IMR-90 (cell line): ENCODE results near the gene NEGR1. TPM values are rescaled to one million over a fixed set of nuclear protein-coding genes. Genes with fewer than 3 reads are reported as not detected.

Experiments used
- ATAC-seq: fragments of 200-7000 bp; cut with Tn5 transposase; 2 replicates; pipeline ENCODE4 v1.9.1; 2020; ENCODE audit warnings: low read depth, mild to moderate bottlenecking, moderate library complexity
- BruUV-seq: library from RNA; stranded (reverse); fragments of 400-500 nt; replicated peaks from 2 replicates; lab custom pipeline; 2021; lab: Mats Ljungman, UMichigan
- CTCF ChIA-PET: fragments of 300-600 bp; formaldehyde crosslinking; extraction: SDS; loops from one replicate; lab custom pipeline; 2021; ENCODE audit warnings: antibody characterized with exemption; lab: Yijun Ruan, JAX
- POLR2A ChIA-PET: fragments of 300-600 bp; sonication (Branson Sonifier 250); formaldehyde crosslinking; loops from one replicate; lab custom pipeline; 2022; ENCODE audit warnings: antibody characterized with exemption; ENCODE audit not compliant: unreplicated experiment; lab: Charles Lee
- DNase-seq: peaks from one replicate; pipeline ENCODE4 v3.0.0; 2013
- H2AFZ ChIP-seq: replicated peaks from 2 replicates; pipeline ENCODE3; 2013; ENCODE audit warnings: low read length, mild to moderate bottlenecking; ENCODE audit not compliant: poor library complexity
- H2AK5ac ChIP-seq: 2 replicates; pipeline ENCODE4 v1.6.1; 2013; ENCODE audit warnings: low read depth, low read length, inconsistent platforms
- H2AK9ac ChIP-seq: replicated peaks from 2 replicates; pipeline ENCODE3; 2013; ENCODE audit warnings: mild to moderate bottlenecking, low read depth, low read length, moderate library complexity; ENCODE audit not compliant: poor library complexity
- H2BK120ac ChIP-seq: 2 replicates; pipeline ENCODE4 v1.6.1; 2013; ENCODE audit warnings: low read depth, low read length, inconsistent platforms
- H2BK15ac ChIP-seq: 3 replicates; pipeline ENCODE4 v1.6.1; 2013; ENCODE audit warnings: low read depth, low read length, inconsistent platforms
- H2BK20ac ChIP-seq: 2 replicates; pipeline ENCODE4 v1.6.1; 2013; ENCODE audit warnings: low read depth, mild to moderate bottlenecking, inconsistent platforms, low read length, moderate library complexity
- H2BK5ac ChIP-seq: 2 replicates; pipeline ENCODE4 v1.6.1; 2013; ENCODE audit warnings: mild to moderate bottlenecking, low read depth, low read length, inconsistent platforms; ENCODE audit not compliant: poor library complexity, severe bottlenecking
- H3K14ac ChIP-seq: replicated peaks from 2 replicates; pipeline ENCODE4 v1.6.1; 2013; ENCODE audit warnings: low read depth, low read length, inconsistent platforms
- H3K18ac ChIP-seq: 2 replicates; pipeline ENCODE4 v1.6.1; 2013; ENCODE audit warnings: low read depth, low read length, control low read depth
- H3K23ac ChIP-seq: 2 replicates; pipeline ENCODE4 v1.6.1; 2013; ENCODE audit warnings: low read depth, low read length, inconsistent platforms
- H3K27ac ChIP-seq: 2 replicates; pipeline ENCODE4 v1.5.1; 2013; ENCODE audit warnings: mild to moderate bottlenecking, control low read depth, low read length; ENCODE audit not compliant: insufficient read depth
- H3K27me3 ChIP-seq: 2 replicates; pipeline ENCODE4 v1.6.1; 2013; ENCODE audit warnings: low read length; ENCODE audit not compliant: control insufficient read depth, insufficient read depth
- H3K36me3 ChIP-seq: 2 replicates; pipeline ENCODE4 v1.6.1; 2013; ENCODE audit warnings: low read length, mixed read lengths; ENCODE audit not compliant: control insufficient read depth, insufficient read depth
- H3K4ac ChIP-seq: 2 replicates; pipeline ENCODE4 v1.6.1; 2013; ENCODE audit warnings: low read depth, low read length, inconsistent platforms
- H3K4me1 ChIP-seq: 2 replicates; pipeline ENCODE4 v1.6.1; 2013; ENCODE audit warnings: low read length, mixed read lengths; ENCODE audit not compliant: control insufficient read depth, insufficient read depth
- H3K4me2 ChIP-seq: 2 replicates; pipeline ENCODE4 v1.6.1; 2013; ENCODE audit warnings: low read depth, mild to moderate bottlenecking, control low read depth, low read length, moderate library complexity
- H3K4me3 ChIP-seq: 2 replicates; pipeline ENCODE4 v1.5.1; 2013; ENCODE audit warnings: low read depth, mild to moderate bottlenecking, control low read depth, low read length, moderate library complexity; ENCODE audit not compliant: insufficient read depth
- H3K56ac ChIP-seq: 2 replicates; pipeline ENCODE4 v1.6.1; 2013; ENCODE audit warnings: low read length, inconsistent platforms; ENCODE audit not compliant: insufficient read depth; ENCODE audit errors: extremely low read depth
- H3K79me1 ChIP-seq, 2 experiments: 2 replicates each; pipeline ENCODE4 v1.6.1; 2013; ENCODE audit warnings: low read length in 2 of 2, inconsistent platforms in 1 of 2, low read depth in 1 of 2
- H3K9ac ChIP-seq: 2 replicates; pipeline ENCODE4 v1.6.1; 2013; ENCODE audit warnings: low read depth, low read length, control low read depth
- H3K9me1 ChIP-seq: 2 replicates; pipeline ENCODE4 v1.6.1; 2013; ENCODE audit warnings: low read length, inconsistent platforms; ENCODE audit not compliant: insufficient read depth
- H3K9me3 ChIP-seq: 2 replicates; pipeline ENCODE4 v1.6.1; 2013; ENCODE audit warnings: low read length; ENCODE audit not compliant: control insufficient read depth, insufficient read depth
- H4K20me1 ChIP-seq: 2 replicates; pipeline ENCODE4 v1.6.1; 2013; ENCODE audit warnings: low read length, inconsistent platforms; ENCODE audit not compliant: insufficient read depth
- H4K5ac ChIP-seq: 2 replicates; pipeline ENCODE4 v1.6.1; 2013; ENCODE audit warnings: mild to moderate bottlenecking, low read depth, low read length, control low read depth
- H4K8ac ChIP-seq, 2 experiments: 2 replicates each; pipeline ENCODE4 v1.6.1; 2013; ENCODE audit warnings: low read depth in 2 of 2, low read length in 2 of 2, control low read depth in 1 of 2, inconsistent platforms in 1 of 2
- H4K91ac ChIP-seq: 2 replicates; pipeline ENCODE4 v1.6.1; 2013; ENCODE audit warnings: low read depth, low read length, inconsistent platforms; ENCODE audit not compliant: insufficient read depth
- MAFK ChIP-seq: IDR thresholded peaks from 2 replicates; pipeline ENCODE4 v1.6.1; 2012; ENCODE audit warnings: low read depth, low read length, improper control_type of control experiment
- RAD21 ChIP-seq: IDR thresholded peaks from 2 replicates; pipeline ENCODE4 v1.6.1; 2012; ENCODE audit warnings: low read length, improper control_type of control experiment
- RFX5 ChIP-seq: IDR thresholded peaks from 2 replicates; pipeline ENCODE4 v1.8.0; 2012; ENCODE audit warnings: low read depth, mild to moderate bottlenecking, low read length, moderate library complexity
- WGBS, 2 experiments: methylation state at CpG; one replicate each; pipeline versions ENCODE4 v1.1.5 to v1.1.7; 2013; ENCODE audit warnings: missing lambda C conversion rate in 2 of 2; ENCODE audit not compliant: insufficient read length in 1 of 2; ENCODE audit errors: extremely low coverage in 2 of 2; 5-methylcytosine and 5-hydroxymethylcytosine counted together
- dilution Hi-C: fragments of 300-500 bp; cut with HindIII; formaldehyde crosslinking; loops from one replicate; pipeline ENCODE4 v1.14.3; 2018; ENCODE audit warnings: low sequenced_read_pairs; ENCODE audit not compliant: unreplicated experiment
- in situ Hi-C: fragments of 300-500 bp; cut with MboI; formaldehyde crosslinking; loops from 3 replicates; pipeline ENCODE4 v1.14.3; 2019; ENCODE audit warnings: low sequenced_read_pairs, inconsistent platforms, mixed read lengths
- intact Hi-C: fragments of 100-400 bp; cut with micrococcal nuclease; formaldehyde crosslinking; loops from 2 replicates; pipeline ENCODE4 v1.10.0; 2022
- polyA plus RNA-seq, 3 experiments: library from polyadenylated mRNA; depleted of rRNA; stranded (reverse); fragments of >200 nt; gene quantifications; 2 replicates each; pipeline ENCODE4 v1.2.3, GENCODE V29; 2012; ENCODE audit warnings: low replicate concordance in 1 of 3
- total RNA-seq: library from RNA; depleted of rRNA; stranded (reverse); fragments of >200 nt; gene quantifications from 2 replicates; pipeline ENCODE4 v1.2.3, GENCODE V29; 2012

Gene NEGR1
- total and polyA plus RNA-seq, 2 of the 4 experiments (the other 2 are of a cell fraction): 5.1 to 9.1 TPM

GRCh38 chr1:72218141-72218739 lies 64.1 kb downstream of the NEGR1 start:
- no peak overlapping the region for H3K23ac ChIP-seq
- H4K5ac ChIP-seq: no peak overlapping the region
- in situ Hi-C loops (no loop called here), dilution Hi-C loops (no loop called here), intact Hi-C loops (no loop called here)
- no peaks in the 10 kb centered on the region for H3K9me3 ChIP-seq
- ATAC-seq: no peak
- TF ChIP-seq MAFK: peak; percentile 32; the same call in 1 of the 2 replicates
- TF ChIP-seq RFX5: no peak
- no peak for TF ChIP-seq RAD21
- ChIA-PET POLR2A (no interaction called here), CTCF (no interaction called here)
- no peak overlapping the region for H3K9ac ChIP-seq
- H3K36me3 ChIP-seq: no peaks in the 10 kb centered on the region
- H2AFZ ChIP-seq: no peak overlapping the region
- H3K56ac ChIP-seq: no peak overlapping the region
- no peak overlapping the region for H3K4me3 ChIP-seq
- H3K18ac ChIP-seq: no peak overlapping the region
- DNase-seq: no peak
- H3K4me1 ChIP-seq: no peaks in the 10 kb centered on the region
- H3K14ac ChIP-seq: no peak overlapping the region
- H3K4ac ChIP-seq: no peak overlapping the region
- no peak overlapping the region for H2AK9ac ChIP-seq
- no CpG with 5 or more reads among the region's 5 CpGs for WGBS, 2 experiments
- no peak overlapping the region for H2AK5ac ChIP-seq
- peaks cover 0 to 5% of the 10 kb centered on the region in 2 experiments; a peak in 3 of 4 replicates for H3K79me1 ChIP-seq
- no peak overlapping the region for H3K27ac ChIP-seq
- H3K9me1 ChIP-seq: no peaks in the 10 kb centered on the region
- H2BK5ac ChIP-seq: no peak overlapping the region
- H2BK15ac ChIP-seq: no peak overlapping the region
- H4K8ac ChIP-seq: no peak overlapping the region
- no TSS peak for BruUV-seq
- no peak overlapping the region for H3K4me2 ChIP-seq
- H4K91ac ChIP-seq: no peak overlapping the region
- H4K20me1 ChIP-seq: no peaks in the 10 kb centered on the region
- H3K27me3 ChIP-seq: no peaks in the 10 kb centered on the region
- no peak overlapping the region for H2BK120ac ChIP-seq
- H2BK20ac ChIP-seq: no peak overlapping the region
